HG03354 (cell line): ENCODE measurements around the gene SYT15.

Experiments
- ATAC-seq: cut with Tn5 transposase; IDR thresholded peaks from one replicate; pipeline ENCODE4 v1.9.1; 2021; ENCODE audit warnings: mild to moderate bottlenecking; ENCODE audit not compliant: unreplicated experiment, poor library complexity, severe bottlenecking

SYT15 gene

DNA sequence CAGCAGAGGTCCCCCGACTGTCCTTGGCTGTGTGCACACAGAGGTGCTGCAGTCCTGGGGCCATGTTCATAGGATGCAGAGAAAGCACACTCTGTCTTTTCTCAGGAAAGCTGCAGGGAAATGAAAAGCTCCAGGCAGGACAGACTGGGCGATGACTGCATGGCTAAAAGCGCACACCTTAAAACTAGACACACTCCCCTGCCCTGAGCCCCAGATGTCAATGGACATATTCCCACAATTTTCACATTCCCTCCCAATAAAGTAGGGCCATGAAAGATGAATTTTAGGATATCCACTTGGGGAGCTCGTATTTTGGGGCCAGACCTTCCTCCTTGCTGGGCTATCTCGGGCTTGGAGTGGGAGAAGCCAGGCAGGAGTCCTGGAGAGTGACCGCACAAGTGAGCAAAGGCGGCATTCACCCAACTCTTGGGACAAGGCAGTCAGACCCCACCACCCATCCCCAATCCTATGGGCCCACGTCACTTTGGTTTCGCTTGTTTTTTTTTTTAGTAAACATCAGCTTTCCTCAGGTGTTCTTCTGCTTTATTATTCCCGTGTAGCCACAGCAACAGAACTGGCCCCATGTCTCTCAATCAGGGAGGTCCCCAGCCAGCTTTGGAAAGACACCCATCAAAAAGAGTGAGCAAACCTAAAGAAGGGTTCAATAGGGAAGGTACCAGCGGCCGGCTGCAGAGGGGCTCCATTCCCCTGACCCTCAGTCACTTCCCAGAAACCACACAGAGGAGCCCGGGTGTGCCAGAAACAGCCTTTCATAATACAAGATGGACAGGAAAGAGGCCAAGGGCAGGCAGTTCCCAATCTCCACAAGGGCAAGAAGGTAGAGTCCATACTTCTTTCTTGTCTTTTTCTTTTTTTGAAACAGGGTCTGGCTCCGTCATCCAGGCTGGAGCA is 35.2 kb upstream of the SYT15 start:
- no peak for ATAC-seq

DNA sequence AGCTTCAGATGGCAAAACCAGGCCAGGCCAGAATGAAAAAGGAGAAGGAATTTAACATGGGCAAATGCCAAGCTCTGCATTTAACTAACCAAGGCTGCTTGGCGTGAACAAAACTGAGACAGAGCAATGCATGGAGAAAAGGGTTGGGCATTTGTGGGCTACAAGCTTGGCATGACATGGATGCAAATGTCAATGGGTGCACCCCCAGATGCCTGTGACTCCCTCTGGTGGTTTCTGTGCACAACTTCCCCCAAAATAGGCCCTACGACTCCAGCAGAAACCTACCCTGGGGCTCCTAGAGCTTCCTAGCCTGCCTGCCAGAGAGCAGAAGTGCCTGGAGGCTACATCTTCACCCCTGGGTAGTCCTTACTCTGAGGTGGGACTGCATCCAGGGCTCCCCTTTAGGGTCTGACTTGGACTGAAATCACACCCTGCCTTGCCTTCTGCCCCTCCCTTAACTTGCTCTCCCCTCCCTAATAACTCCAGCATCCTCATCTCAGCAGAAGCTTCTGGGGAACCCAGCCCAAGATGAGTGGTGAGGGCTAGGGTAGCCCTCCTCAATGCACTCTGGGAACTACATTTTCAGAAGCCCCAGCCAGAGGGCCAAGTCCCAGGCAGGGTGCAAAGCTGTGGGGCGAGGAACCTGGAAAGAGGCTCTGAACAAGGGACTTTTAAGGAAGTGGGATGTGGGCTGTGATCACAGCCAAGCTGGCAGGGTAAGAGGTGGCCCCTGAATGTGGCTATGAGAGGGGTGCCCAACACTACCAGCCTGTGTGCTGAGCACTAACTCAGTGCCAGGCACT is 33.7 kb upstream of the SYT15 start:
- ATAC-seq: no peak

GRCh38 chr10:46545861-46546590 is 32.9 kb upstream of the SYT15 start:
- no peak for ATAC-seq

GRCh38 chr10:46546591-46547540 is 32.1 kb upstream of the SYT15 start:
- no peak for ATAC-seq

DNA sequence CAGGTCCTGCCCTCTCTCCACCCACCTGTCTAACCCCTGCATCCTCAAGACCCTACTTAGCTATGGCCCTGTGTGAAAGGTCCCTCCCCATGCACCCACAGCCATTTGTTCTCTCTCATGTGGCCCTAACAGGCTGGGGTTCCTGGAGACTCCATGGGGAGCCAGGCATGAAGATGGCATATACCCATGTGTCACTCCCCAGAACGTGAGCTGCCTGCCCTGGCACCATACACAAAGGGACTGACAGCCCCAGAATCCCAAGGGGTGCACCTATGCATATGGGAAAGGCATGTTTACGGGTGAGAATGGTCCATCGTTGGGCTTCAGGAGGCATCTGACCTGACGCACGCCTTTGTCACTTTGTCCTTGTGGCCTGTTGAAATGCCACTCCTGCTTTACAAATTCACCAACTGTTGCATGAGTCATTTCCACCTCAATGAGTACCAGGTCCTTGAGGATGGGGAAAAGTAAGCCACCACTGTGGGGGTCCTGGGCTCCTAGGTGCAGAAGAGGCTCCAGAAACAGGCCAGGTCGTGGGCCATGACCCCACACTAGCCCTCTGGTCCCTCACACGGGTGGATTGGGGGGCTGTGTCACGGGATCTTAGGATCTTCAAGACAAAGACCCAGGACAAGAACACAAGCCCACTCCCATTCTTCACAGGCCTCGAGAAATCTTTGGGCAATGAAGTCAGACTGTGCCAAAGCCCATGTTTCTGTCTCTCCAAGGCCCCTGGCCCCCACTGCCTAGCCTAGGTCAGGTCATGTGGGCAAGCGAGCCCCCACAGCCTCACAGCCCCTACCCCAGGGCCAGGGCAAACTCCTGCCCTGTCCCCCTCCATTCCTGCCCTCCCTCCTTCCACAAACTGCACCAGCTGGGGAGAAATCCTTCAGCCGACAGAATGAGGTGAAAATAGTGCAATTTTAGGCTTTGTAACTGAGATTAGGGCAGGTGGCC is 31.1 kb upstream of the SYT15 start:
- ATAC-seq: no peak

DNA sequence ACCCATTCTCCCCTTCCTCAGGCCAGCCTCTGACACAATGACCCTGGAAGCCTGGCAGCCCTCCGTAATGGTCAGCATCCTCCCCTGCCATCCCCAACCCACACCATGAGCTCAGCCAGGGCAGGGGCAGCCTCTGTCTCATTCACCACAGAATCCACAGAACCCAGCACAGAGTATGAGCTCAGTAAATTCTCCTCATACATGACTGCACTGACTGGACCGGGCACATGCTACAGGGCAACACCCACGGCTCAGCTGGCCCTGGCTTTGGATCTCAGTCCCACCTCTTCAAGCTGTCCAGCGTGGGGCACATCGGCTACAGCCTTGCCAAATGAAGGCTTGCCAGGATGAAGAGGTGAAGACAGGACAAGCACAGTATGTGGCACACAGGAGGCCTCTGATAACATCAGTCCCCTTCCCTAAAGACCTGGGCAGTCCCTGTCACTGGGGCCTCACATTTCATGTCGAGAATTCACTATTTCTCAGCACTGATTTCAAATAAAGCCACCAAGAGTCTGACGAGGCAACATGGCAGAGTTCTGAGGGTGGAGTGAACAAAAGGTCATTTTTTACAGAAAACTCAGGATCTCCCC is 30.3 kb upstream of the SYT15 start:
- ATAC-seq: no peak

GRCh38 chr10:46549171-46550075 is 29.5 kb upstream of the SYT15 start:
- ATAC-seq: no peak

DNA sequence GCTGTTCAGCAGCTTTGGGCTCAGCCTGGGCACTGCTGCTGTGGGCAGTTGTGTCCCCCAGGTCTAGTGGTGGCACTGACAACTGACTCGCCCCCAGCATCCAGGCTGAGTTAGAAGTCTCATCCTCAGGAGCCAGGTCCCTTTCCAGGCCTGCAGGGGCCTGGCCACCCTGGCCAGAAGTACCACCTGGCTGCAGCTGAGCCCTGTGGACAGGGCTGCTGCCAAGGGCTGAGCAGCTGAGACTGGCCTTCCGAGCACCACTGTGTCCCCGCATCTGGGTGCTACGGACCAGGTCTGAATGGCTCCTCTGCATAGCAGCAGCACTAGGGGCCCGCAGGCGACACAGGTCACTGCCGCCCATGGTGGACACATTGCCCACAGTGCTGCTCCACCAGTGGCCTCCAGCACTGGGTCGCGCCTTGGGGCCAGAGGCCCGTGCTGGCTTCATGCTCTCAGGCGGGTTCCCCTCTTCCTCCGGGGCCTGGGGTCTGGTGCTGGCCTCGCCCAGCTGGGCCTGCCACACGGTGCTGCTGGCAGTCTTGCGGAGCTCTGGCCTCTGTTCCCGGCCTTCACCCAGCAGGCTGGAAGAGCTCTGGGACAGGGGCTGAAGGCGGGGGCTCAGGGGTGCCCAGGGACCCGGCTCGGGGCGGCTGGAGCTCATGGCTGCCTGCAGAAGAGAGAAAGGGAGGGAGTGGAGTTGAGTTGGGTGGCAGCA is 28.7 kb upstream of the SYT15 start:
- ATAC-seq: no peak

- ATAC-seq: no peak
Measured at GRCh38 chr10:46550795-46551700, 27.9 kb upstream of the SYT15 start.

DNA sequence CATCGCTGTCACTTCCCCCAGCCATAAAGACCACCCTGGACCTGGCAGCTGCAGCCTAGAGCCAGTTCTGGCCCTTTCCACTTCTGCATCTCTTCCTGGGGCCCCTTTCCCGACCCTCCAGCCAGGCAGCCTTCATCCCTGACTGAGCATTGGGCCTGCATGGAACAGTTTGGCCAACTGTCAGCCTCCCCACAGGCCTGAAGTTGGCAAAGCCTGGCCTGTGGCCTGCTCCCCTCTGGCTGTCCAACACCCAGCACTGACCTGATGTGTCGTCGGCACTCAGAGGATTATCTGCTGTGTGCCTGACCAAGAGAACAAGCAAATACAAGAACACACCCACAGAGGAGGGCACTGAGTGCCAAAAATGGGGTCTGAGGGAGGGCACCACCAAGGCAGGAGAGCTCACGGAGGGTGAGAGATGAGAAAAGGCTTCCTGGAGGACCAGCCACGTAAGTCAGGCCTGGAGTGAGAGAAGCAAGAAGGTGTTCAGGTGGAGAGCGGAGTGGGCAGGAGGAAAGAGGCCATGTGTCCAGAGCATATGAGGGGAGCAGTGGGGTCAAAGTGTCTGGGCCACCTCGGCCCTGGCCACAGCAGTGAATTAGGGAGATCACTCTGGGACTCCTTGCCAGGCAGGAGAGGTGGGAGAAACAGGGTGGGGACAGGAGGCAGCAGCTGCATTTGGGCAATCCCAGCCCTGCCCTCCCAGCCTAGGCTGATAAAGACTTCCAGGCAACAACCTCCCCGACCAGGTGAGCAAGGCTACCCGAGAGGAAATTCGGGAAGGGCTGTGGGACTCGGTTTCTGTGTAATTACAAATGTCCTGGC is 27.0 kb upstream of the SYT15 start:
- ATAC-seq: no peak

DNA sequence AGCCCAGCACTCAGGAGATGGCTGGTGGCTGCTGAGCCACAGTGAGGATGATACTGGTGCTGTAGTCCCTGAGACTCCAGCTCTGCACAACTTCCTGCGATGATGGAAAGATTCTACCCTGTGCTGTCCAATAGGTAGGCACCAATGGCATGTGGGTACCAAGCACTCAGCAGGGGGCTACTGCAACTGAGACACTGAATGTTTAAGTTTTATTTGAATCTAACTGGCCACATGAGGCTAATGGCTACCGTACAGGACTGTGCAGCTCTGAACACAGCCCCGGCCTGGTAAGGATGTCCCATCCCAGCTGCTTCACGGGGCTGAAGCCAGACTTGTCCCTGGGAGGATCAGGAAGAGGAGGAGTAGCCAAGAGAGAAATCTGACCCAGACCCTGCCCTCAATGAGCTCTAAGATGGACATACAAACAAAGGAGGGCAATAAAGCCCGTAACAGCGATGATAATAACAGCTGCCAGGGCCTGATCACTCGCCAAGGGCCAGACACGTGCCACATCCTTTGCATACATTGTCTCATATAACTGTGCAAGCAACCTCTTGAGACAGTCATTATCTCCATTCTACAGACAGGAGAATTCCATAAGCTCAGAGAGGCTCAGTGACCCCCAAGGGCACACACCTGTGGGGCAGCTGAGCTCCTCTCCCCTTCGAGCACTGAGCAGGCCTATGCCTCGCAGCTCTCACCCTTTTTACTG is 26.2 kb upstream of the SYT15 start:
- no peak for ATAC-seq

DNA sequence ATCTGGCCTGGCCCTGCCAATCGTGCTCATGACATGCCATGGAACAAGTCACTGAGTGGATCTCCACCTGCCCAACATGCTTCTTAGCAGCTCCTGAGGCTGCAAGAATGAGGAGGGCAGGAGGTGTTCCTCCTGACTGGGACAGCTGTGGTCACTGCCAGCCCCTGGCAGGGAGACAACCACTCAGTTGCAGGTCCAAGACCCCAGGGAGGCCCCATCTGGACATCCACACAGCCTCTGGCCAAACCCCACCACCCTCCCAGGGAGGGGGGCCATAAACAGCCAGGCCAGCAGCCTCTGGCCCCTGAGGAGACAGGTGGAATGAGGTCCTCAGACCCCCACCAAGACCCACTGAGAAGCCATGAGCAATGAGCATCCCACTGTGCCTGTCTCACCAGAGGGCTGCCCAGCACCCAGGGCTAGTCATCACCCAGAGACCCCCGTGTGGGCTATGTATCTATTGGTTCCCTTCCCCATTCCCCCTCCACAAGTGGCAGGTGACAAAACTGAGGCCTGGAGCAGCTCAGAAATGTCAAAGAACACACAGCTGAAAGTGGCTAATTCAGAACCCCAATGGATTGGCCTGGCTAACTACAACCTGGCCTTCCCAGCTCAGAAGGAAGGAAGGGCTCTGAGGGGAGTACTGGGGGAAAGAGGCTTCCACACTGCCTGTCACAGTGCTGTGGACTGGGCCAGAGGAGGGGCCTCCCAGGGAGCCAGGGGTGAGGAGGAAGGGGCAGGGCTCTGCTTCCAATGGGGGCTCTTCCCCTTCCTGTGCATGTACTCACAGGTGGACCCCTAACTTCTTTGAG is 25.5 kb upstream of the SYT15 start:
- no peak for ATAC-seq

DNA sequence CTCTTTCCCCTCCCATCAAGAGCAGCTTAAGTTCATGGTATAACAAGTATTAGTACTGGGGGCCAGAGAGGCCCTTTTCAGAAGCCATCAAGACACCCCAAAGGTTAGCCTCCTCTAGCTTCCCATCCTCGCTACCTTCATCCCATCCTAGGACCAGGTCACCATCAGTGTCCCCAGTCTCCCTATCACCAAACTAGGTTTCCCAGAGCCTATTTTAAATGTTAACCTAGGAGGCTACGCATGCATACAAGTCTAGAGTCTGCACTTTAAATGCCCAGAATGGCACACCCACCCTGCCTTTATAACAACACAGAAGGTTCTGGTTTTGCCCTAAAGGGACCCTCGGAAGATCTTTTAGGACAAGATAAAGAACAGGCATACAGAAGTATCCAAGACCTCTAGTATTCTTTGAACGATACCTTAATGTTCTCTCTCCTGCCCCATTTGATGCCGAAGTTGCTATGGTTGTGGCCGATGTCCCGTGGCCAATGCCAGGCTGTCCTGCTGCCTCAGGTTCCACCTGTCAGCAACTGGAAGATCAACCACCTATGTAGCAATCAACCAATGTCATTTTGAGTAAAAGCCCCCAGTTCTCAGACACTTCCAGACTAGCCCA is 24.7 kb upstream of the SYT15 start:
- no peak for ATAC-seq
